Upper lobe of left lung (tissue), 6 donors: ENCODE data around the gene MYO15A. TPM values are rescaled to one million over a fixed set of nuclear protein-coding genes. Genes with fewer than 3 reads are reported as not detected.

ENCODE experiments used
- ATAC-seq, 2 donors: fragments of 200-7000 bp; cut with Tn5 transposase; one replicate each; pipeline ENCODE4 v1.9.1; 2022; ENCODE audit warnings: mild to moderate bottlenecking in 2 of 2, moderate library complexity in 2 of 2; ENCODE audit not compliant: low FRiP score in 2 of 2
- DNase-seq, 2 donors: peaks; one replicate each; pipeline ENCODE4 v3.0.0-alpha.2; 2019 to 2020
- H3K27ac ChIP-seq, 4 donors: fragments of 200-600 bp; sonication (generic); one replicate each; pipeline ENCODE4 v1.5.1; 2016 to 2019
- H3K27me3 ChIP-seq, 4 donors: fragments of 200-600 bp; sonication (generic); one replicate each; pipeline ENCODE4 v1.5.1; 2017 to 2019
- H3K36me3 ChIP-seq, 4 donors: fragments of 200-600 bp; sonication (generic); one replicate each; pipeline ENCODE4 v1.5.1; 2016 to 2019
- H3K4me1 ChIP-seq, 4 donors: fragments of 200-600 bp; sonication (generic); one replicate each; pipeline ENCODE4 v1.5.1; 2018 to 2019
- H3K4me3 ChIP-seq, 4 donors: fragments of 200-600 bp; sonication (generic); one replicate each; pipeline ENCODE4 v1.5.1; 2017 to 2019; ENCODE audit warnings: mild to moderate bottlenecking in 2 of 4, moderate library complexity in 1 of 4
- H3K9me3 ChIP-seq, 4 donors: fragments of 200-600 bp; sonication (generic); one replicate each; pipeline ENCODE4 v1.5.1; 2018 to 2019
- CTCF ChIP-seq, 6 experiments: fragments of 450-650 bp in 4 of 6; fragments of 200-600 bp in 2 of 6; sonication (generic) in 2 of 6; IDR thresholded peaks; one replicate each; pipeline ENCODE4 v1.5.1; 2016 to 2019; ENCODE audit warnings: antibody characterized with exemption in 6 of 6
- EP300 ChIP-seq, 4 donors: sonication (generic); formaldehyde crosslinking; IDR thresholded peaks; one replicate each; pipeline ENCODE4 v1.5.1; 2017; ENCODE audit warnings: antibody characterized with exemption in 4 of 4, control low read depth in 2 of 4
- POLR2A ChIP-seq, 4 donors: fragments of 450-650 bp; IDR thresholded peaks; one replicate each; pipeline ENCODE4 v1.5.1; 2016 to 2017; ENCODE audit warnings: antibody characterized with exemption in 4 of 4, mild to moderate bottlenecking in 2 of 4
- POLR2AphosphoS5 ChIP-seq, 2 donors: sonication (generic); formaldehyde crosslinking; IDR thresholded peaks; one replicate each; pipeline ENCODE4 v1.5.1; 2017; ENCODE audit warnings: antibody characterized with exemption in 2 of 2
- WGBS, 2 donors: methylation state at CpG; one replicate each; pipeline ENCODE4 v1.1.5; 2017 to 2018; 5-methylcytosine and 5-hydroxymethylcytosine counted together
- total RNA-seq, 6 donors: library from RNA; depleted of rRNA in 4 of 6; stranded (reverse); fragments of >200 nt in 4 of 6; gene quantifications; one replicate each; pipeline versions ENCODE4 v1.1.0 to v1.2.1, GENCODE V29; 2016 to 2021
- donor health status: DM: no; HTN: no; CAD: no; lungs with moderate emphysema.
- donor health status: DM: no; HTN: yes; CAD: no; lungs with severe emphysema.

Gene MYO15A
- total RNA-seq, 6 donors from 2014 or later: 2.0 to 9.4 (median 3.9) TPM

GRCh38 chr17:18198530-18198929 lies 90.0 kb downstream of the MYO15A start:
- H3K27me3 ChIP-seq: no peaks in the 10 kb centered on the region
- H3K27ac ChIP-seq: no peak overlapping the region
- H3K36me3 ChIP-seq: peaks cover 12 to 79% (median 51%) of the 10 kb centered on the region in 4 donors
- TF ChIP-seq POLR2AphosphoS5 (IDR thresholded peaks at IDR 0.05) (no peak), EP300 (IDR thresholded peaks at IDR 0.05) (no peak), CTCF (IDR thresholded peaks at IDR 0.05) (no peak), POLR2A (IDR thresholded peaks at IDR 0.05) (no peak)
- H3K9me3 ChIP-seq: no peaks in the 10 kb centered on the region
- no peak overlapping the region for H3K4me3 ChIP-seq
- 41 to 64% methylated on average over 1 to 4 of the region's 4 CpGs for WGBS, 2 donors
- ATAC-seq (no peak), DNase-seq (no peak)
- peaks cover 22 to 29% (median 24%) of the 10 kb centered on the region in 4 donors for H3K4me1 ChIP-seq

- Histone ChIP-seq H3K9me3 (no peaks in the 10 kb centered on the region), H3K4me1 (peaks cover 22 to 26% (median 23%) of the 10 kb centered on the region in 4 donors), H3K27ac (no peak overlapping the region), H3K27me3 (no peaks in the 10 kb centered on the region), H3K4me3 (no peak overlapping the region), H3K36me3 (peaks cover 4 to 71% (median 44%) of the 10 kb centered on the region in 4 donors)
- 80 to 88% methylated on average over 4 of the region's 4 CpGs for WGBS, 2 donors
- DNase-seq (no peak), ATAC-seq (no peak)
- TF ChIP-seq POLR2AphosphoS5 (IDR thresholded peaks at IDR 0.05): no peak
- TF ChIP-seq EP300 (IDR thresholded peaks at IDR 0.05): no peak
- no peak for TF ChIP-seq CTCF (IDR thresholded peaks at IDR 0.05)
- no peak for TF ChIP-seq POLR2A (IDR thresholded peaks at IDR 0.05)
These were observed 92.6 kb downstream of the MYO15A start for GRCh38 chr17:18201108-18201507.

GRCh38 chr17:18203308-18203707 lies 94.8 kb downstream of the MYO15A start:
- peaks cover 20 to 71% (median 46%) of the 10 kb centered on the region in 4 donors for H3K36me3 ChIP-seq
- TF ChIP-seq POLR2AphosphoS5 (IDR thresholded peaks at IDR 0.05) (no peak), EP300 (IDR thresholded peaks at IDR 0.05) (no peak), CTCF (IDR thresholded peaks at IDR 0.05) (no peak), POLR2A (IDR thresholded peaks at IDR 0.05) (no peak)
- 74 to 80% methylated on average over 7 of the region's 7 CpGs for WGBS, 2 donors
- peaks cover 10 to 18% (median 14%) of the 10 kb centered on the region in 4 donors for H3K4me1 ChIP-seq
- H3K9me3 ChIP-seq: no peaks in the 10 kb centered on the region
- no peak overlapping the region for H3K27ac ChIP-seq
- H3K4me3 ChIP-seq: no peak overlapping the region
- no peak for ATAC-seq
- DNase-seq: no peak
- H3K27me3 ChIP-seq: no peaks in the 10 kb centered on the region

GRCh38 chr17:18205861-18206260 lies 97.3 kb downstream of the MYO15A start:
- ATAC-seq (no peak), DNase-seq (no peak)
- no peak overlapping the region for H3K4me3 ChIP-seq
- H3K27ac ChIP-seq: no peak overlapping the region
- no peaks in the 10 kb centered on the region for H3K27me3 ChIP-seq
- H3K36me3 ChIP-seq: peaks cover 40 to 74% (median 60%) of the 10 kb centered on the region in 4 donors
- 82 to 95% methylated on average over 2 of the region's 2 CpGs for WGBS, 2 donors
- no peak for TF ChIP-seq POLR2A (IDR thresholded peaks at IDR 0.05)
- TF ChIP-seq EP300 (IDR thresholded peaks at IDR 0.05): no peak
- no peak for TF ChIP-seq CTCF (IDR thresholded peaks at IDR 0.05)
- TF ChIP-seq POLR2AphosphoS5 (IDR thresholded peaks at IDR 0.05): no peak
- H3K4me1 ChIP-seq: no peaks in the 10 kb centered on the region
- no peaks in the 10 kb centered on the region for H3K9me3 ChIP-seq

GRCh38 chr17:18206962-18207361 lies 98.4 kb downstream of the MYO15A start:
- H3K36me3 ChIP-seq: peaks cover 40 to 78% (median 64%) of the 10 kb centered on the region in 4 donors
- no peak overlapping the region for H3K27ac ChIP-seq
- TF ChIP-seq POLR2AphosphoS5 (IDR thresholded peaks at IDR 0.05) (no peak), CTCF (IDR thresholded peaks at IDR 0.05) (no peak), EP300 (IDR thresholded peaks at IDR 0.05) (no peak), POLR2A (IDR thresholded peaks at IDR 0.05) (no peak)

More at GRCh38 chr17:18206962-18207361, 98.4 kb downstream of the MYO15A start:
- ATAC-seq: no peak
- no peak overlapping the region for H3K4me3 ChIP-seq
- no peaks in the 10 kb centered on the region for H3K4me1 ChIP-seq
- no peaks in the 10 kb centered on the region for H3K27me3 ChIP-seq
- H3K9me3 ChIP-seq: no peaks in the 10 kb centered on the region
- DNase-seq: no peak
